Pons (tissue), 1 donor: ENCODE measurements around the gene GON4L.
A peak's percentile ranks its signal among the peaks of the same experiment; 100 is the strongest.
"Not testable (repeated sequence)": the region's sequence is repeated elsewhere in the genome, so short reads cannot be mapped to it uniquely, and the experiment has no call there.

Source experiments
- DNase-seq: peaks from one replicate; pipeline ENCODE4 v3.0.0-alpha.2; 2016; ENCODE audit warnings: low spot score

Gene GON4L

DNA sequence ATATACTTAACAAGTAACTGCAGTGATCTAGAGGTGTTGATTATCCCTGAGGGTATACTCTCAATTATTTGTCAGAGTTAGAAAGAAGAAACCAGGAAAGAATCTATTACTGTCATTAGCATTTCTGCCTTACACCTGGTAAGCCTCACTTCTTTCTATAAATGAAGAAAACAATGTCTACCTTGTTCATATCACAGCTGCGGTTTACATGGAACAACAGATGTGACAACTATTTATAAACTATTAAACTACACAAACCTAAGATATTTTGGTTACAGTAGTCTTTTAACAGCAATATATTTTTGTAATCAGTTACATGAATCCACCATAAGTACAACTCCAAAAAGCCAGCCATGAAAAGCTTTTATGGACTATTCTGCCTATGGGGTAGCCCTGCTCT is 40.7 kb downstream of the GON4L start:
- no peak for DNase-seq

DNA sequence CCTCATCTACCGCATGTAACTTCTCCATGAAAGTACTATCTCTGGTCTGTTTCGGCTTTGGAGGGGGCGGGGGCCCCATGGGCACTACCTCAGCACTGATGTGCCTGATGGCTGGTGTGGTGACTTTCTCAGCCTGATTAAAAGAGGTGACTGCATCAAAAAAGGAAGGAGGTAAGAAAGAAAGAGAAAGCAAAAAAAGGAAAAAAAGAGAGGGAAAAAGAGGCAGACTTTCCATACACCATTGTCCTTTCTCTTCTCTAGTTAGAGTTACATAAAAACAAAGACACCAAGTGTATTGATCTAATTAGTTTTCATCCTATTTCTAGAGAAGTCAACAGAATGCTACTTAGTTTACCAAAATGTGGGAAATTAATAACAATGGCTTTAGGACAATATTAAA is 43.3 kb downstream of the GON4L start:
- DNase-seq, result no peak

DNA sequence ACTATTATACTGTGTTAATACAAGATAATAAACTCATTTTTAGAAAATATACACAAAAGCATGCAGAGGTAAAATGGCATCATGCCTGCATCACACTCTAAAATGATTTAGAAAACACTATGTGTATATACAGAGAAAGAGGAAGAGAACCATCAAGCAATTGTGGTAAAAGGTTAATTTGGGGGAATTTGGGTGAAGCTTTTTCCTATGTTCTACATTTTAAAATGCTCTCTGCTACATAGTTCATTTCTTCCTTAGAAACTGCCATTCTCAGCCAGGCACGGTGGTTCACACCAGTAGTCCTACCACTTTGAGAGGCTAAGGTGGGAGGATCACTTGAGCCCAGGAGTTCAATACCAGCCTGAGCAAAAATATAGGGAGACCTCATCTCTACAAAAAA is 44.1 kb downstream of the GON4L start:
- no peak for DNase-seq

DNA sequence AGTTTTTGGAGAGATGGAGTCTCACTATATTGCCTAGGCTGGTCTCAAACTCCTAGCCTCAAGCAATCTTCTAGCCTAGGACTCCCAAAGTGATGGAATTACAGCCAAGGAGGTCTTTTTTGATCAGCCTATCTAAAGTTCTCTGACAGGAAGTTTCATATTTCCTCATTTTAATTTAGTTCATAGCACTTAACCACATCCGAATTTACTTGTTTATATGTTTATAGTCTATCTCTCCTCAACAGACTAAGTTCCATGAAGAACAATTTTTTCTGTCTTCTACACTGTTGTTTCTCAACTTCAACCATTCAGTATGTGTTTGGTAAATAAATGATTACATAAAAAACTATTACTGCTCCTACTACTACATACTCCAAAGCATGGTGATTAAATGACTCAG is 47.9 kb downstream of the GON4L start:
- DNase-seq, result no peak

DNA sequence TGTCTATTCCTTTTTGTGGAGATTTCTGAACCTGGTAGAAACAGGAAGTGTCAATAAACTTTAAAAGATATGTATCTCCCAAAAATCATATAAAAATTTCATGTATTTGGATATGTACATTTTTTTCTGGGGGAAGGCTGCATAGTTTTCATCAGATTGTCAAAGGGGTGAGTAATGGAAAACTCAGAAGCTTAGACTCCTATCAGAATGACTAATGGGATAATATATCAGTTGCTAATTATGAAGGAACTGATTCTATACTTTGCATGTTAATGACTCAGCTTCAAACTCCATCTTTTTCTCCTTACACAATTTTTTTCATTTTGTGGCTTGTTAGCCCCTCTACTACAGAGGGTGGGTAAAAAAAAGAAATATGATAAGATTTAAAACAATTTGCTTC is 55.9 kb downstream of the GON4L start:
- no peak for DNase-seq

DNA sequence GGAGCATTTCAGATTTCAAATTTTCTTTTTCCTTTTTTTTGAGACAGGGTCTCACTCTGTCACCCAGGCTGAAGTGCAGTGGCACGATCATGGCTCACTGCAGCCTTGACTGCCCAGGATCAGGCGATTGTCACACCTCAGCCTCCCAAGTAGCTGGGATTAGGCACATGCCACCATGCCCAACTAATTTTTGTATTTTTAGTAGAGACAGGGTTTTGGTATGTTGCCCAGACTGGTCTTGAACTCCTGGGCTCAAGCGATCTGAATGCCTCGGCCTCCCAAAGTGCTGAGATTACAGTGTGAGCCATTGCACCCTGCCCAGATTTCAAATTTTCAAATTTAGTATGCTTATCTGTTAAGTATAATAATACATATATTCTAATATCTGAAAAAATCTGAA is 61.4 kb downstream of the GON4L start:
- DNase-seq, result not testable (repeated sequence)

DNA sequence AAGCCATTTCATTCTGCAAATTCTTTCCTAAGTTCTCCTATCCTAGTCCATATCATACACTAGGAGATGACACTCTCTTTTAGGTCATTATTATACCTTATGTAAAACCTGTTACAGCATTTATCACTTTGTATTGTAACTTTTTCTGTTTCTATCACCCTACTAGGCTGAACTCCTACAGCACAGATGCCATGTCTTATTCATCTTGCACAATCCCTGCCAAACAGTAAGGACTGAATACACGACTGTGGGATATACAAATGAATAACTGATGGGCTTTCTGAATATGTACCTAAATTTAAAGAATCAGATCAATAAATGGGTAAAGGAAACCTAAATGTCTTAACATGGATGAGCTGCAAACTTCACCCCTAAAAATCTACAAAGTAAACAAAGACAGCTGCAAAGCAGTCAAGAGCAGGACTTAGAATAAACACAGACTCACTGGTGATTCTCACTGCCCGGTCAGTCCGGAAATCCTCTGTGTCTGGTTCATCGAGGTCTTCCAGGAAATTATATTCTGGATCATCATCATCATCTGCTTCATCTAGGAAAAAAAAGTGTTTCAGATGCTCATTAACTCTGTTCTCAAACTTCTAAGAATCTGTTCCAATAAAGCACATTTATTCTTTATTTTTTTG is 62.3 kb downstream of the GON4L start:
- DNase-seq, result no peak

DNA sequence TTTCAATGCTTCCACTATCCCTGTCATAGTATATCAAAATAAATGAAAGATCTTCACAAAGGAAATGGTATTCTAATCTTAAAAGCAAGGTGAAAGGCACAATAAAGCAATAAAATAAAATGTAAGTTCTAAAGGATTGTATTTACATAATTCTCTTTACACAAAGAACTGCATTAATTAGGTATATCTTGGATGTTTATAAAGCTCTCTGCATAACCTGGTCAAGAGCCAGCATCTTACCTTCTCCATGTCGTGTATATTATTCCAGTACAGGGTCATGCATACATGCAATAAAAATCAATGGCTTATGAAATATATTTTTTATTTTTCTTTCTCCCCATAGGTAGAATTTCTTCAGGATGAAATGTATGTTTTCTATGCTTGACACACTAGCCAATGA is 63.8 kb downstream of the GON4L start:
- DNase-seq, result no peak

DNA sequence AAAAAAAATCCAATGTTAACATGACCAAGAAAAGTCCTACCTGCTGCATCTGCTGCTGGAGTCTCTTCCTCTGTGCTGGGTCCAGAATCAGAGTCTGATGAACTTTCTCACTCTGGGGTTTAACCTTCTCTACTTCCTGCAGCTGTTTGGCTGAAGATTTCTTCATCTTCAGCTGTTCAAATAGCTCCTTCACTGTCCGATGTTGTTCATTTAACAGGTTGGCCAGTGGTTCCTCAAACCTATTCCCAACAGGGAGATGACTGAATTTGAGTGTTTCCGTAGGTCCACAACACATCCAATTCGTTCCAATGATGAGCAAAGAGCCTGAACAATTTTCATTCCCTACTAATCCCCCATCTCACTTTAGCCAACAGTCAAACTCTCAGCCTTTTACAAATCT is 79.4 kb downstream of the GON4L start:
- no peak for DNase-seq

DNA sequence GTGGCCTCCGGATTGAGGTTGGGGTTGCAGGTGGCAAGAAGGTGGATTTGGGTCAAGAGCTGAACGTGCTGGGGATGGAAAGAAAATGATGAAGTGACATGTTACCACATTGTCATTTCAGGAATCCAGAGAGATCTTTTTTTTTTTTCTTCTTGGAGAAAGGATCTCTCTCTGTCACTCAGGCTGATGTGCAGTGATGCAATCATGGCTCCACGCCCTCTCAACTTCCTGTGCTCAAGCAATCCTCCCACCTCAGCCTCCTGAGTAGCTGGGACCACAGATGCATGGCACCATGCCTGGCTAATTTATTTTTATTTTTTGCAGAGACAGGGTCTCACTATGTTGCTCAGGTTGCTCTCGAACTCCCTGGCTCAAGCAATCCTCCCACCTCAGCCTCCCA is 80.6 kb downstream of the GON4L start:
- no peak for DNase-seq

DNA sequence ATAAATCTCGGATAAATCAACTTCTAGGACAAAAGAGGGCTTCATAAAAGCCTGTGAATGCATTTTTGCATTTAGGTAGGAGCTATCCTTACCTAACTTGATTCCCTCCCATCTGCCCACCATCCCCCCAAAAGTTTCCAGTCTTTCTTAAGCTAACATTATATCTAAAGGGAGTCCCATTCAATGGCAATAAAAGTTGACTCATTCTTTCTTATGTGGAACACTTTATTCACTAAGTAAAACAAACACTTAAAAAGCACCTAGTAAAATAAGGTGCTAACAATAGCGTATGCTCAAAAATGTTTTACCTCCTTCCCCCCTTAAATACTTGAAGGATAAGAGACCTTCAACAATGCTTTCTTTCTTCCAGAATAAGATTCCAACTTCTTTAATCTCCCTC is 83.8 kb downstream of the GON4L start:
- DNase-seq, result no peak

DNA sequence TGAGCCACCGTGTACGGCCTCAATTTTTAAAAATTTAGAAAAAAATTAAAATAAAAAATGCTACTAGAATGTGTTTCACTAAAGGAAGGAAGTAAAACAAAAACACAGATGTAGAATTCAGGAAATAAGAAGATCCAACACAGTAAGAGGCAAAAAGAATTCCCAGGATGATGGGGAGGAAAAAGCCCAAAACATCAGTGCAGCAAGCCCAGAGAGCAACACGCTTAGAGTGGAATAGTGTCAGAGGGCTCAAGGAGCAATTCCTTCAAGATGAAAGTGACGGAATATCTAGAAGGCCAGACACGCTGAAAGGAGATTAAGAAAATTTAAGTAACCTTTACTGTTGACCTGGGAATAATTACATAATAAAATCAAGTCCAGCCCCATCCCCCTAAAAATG is 87.8 kb downstream of the GON4L start:
- DNase-seq, result no peak

DNA sequence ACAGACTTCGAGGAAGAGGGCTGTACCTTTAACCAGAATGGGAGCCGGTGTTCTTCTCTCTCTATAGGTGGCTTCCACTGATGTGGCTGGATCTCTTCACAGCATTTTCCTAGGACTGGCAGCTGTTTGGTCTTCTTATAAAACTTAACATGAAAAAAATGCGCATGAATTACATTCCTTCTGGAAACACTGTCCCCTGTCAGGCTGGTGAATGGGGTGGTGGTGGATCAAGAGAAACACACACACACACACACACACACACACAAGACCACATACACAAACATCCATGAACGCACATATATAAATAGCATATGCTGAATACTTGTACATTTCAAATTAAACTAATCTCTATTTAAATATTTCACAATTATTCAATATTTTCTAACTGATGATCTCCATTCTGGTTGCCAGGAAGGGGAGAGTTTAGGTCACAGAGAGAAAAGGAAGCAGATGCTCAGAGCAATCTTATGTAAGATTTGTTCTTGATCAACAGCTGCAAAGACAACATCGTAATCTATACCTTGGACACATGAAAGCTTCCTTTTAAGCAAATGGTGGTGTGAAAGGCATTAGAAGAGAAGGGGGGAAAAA is 89.5 kb downstream of the GON4L start:
- not testable (repeated sequence) for DNase-seq

DNA sequence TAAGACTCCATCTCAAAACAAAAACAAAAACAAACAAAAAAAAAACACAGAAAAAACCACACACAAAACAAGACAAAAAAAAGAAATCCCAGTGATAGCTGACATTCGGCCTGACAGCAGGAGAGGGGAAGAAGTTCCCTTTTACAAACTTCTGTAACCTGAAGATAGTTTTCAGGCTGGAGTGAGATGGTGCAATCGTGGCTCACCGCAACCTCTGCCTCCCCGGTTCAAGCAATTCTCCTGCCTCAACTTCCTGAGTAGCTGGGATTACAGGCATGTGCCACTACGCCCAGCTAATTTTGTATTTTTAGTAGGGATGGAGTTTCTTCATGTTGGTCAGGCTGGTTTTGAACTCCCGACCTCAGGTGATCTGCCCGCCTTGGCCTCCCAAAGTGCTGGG is 93.0 kb downstream of the GON4L start:
- DNase-seq, result not testable (repeated sequence)

DNA sequence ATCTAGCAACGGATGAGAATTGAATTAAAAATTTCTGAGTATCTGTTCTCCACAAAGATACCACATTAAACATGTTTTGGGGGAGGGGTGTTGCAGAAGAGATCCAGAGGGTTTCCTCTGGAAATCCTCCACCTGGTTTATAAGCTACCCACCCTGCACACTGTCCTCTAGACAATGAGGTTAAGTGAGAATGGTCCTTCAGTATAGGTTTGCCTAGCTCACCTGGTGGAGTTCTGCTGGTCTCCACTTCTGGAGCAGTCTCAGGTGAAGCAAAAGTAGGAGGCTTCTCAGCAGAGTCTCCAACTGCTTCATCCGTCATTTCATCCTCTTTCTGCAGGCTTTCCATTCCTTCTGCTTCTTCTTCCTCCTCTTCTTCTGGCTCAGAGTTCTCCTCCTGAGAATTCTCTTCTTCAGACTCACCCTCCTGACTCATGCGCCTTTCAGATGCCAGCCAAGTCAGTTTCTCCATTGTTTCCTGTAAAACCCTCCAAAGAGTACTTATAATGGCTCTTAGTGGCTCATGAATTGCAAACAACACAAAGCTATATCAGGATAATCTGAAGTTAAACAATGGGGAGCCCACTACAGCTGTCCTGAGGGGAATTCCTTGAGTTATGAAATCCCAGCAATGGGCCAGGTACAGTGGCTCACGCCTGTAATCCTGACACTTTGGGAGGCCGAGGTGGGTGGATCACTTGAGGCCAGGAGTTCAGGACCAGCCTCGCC is 93.8 kb downstream of the GON4L start:
- DNase-seq, result peak; percentile 71

DNA sequence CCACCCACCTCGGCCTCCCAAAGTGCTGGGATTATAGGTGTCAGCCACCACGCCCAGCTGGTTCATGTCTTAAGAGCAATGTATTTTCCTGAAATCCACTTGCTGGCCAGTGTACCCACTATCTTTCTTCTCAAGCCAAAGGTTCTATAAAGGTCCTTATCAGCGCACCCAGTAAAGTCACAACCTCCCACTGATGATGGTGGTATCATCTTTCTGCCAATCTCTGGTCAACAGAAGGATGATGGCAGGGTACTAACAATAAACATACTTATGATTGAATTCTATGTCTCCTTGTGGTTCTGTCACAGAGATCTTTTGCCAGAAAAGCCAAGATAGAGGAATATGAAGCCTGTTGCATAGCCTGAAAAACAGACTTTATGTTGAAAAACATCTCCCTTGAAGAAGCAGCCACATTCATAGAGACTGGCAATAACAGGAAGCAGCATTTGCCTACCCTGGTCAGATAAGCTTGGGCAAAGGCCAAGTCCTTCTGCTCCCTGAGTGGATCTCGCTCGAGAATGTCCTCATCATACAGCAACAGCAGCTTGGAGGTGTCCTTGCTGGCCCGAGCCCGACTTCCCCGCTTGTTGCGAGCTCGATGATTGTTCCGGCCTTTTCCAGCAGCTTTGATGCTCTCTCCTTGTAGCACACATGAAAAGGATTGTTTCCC is 95.1 kb downstream of the GON4L start:
- DNase-seq, result no peak

DNA sequence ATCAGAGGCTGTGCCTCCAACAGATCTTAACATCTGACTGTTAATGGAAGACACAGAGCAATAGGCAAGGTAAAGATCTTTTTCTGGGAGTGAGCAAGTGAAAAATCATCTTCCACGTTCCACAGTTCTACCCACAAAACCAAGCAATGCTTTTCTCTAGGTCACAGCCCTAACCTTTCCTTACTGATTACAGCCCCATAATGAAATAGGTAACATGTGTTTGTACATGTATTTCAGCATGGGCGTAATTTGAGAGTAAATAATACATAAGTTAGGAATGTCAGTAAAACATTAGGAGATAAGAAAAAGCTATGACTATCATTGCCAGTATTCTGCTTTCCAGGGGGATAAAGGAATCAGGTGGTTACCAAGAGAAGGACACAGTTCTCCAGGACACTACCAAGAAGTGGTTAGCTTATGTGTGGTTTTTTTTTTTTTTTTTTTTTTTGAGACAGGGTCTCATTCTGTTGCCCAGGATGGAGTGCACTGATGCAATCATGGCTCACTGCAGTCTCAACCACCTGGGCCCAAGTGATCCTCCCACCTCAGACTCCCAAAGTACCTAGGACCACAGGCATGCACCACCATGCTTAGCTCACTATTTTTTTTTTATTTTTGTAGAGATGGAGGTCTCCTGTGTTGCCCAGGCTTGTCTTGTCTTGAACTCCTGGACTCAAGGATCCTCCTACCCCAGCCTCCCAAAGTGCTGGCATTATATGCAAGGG is 96.1 kb downstream of the GON4L start:
- DNase-seq, result no peak

DNA sequence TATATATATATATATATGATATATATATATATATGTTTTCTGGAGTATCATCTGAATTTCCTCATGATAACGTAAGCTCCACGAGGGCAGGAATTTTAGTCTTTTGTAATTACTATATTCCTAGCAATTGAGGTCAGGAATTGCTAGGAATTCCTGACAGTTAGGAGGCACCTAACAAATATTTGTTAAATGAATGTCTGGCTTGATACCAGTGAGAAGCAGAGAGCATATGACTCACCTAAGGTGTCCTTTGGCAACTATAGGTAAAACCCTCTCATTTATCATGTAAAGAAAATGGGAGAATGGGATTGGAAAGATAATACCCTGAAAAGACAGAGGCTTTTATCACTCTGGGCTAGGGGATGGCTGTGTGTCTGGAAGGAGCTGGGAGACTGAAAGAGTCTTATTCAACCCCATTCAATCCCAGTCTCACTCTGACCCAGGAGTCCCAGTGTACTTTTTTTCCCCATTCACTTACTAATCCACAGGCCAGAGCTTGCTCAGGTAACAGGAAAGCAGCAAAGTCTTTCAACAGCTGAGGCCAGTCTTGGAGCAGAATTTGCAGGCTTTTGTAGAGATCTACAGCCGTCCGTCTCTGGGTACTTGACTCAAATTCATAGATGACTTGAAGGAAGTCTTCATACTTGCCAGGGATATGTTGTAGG is 96.9 kb downstream of the GON4L start:
- DNase-seq, result no peak

DNA sequence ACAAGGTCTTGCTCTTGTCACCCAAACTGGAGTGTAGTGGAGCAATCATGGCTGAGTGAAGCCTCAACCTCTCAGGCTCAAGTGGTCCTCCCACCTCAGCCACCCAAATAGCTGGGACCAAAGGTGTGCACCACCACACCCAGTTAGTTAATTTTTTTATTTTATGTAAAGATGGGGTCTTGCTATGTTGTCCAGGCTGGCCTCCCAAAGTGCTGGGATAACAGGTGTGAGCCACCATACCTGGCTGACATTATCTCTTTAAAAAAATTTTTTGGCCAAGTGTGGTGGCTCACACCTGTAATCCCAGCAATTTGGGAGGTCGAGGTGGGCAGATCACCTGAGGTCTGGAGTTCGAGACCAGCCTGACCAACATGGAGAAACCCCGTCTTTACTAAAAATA is 98.0 kb downstream of the GON4L start:
- DNase-seq, result not testable (repeated sequence)

DNA sequence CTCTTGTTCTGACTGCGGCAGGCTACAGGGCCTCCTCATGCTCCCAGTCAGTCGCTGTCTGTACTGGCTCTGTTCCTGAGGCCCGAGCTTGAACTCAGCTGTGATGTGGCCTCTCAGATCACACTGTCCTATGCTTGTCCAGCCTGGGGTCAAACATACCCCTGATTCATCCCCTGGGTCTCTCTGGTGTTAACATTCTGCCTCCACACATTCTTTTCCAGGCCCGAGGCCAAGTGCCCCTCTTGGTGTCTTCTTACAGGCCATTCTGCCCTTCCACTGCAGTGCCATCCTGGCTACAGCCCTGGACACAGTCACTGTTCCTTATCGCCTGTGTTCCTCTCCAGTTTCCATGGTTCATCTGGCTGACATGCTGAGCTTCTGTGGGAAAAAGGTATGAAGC is 108.9 kb downstream of the GON4L start:
- DNase-seq, result not testable (repeated sequence)

DNA sequence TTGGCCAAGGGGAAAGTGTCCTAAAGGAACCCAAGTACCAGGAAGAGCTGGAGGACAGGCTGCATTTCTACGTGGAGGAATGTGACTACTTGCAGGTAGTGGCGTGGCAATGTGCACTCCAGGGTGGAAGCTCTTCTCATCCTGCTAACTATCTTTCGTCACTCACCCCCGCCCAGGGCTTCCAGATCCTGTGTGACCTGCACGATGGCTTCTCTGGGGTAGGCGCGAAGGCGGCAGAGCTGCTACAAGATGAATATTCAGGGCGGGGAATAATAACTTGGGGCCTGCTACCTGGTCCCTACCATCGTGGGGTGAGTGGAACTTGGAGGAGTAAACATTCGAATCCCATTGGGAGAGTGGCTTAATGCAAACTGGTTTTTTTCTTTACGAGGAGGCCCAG is 109.4 kb downstream of the GON4L start:
- DNase-seq, result not testable (repeated sequence)
